Kidney (tissue), 14 donors: ENCODE data around the gene AKR1C3. TPM values are rescaled to one million over a fixed set of nuclear protein-coding genes. Genes with fewer than 3 reads are reported as not detected.

Source experiments
- DNase-seq, 5 donors: peaks; one replicate each; pipeline ENCODE4 v3.0.0-alpha.2; 2013 to 2020
- FAIRE-seq: peaks from 2 replicates; lab custom pipeline; 2012; peaks lifted over from hg19 to GRCh38; lab: Jason Lieb, UNC
- H3K27ac ChIP-seq, 2 donors: one replicate each; pipeline ENCODE4 v1.7.0; 2013; ENCODE audit warnings: low read depth in 2 of 2, low read length in 2 of 2, inconsistent platforms in 1 of 2
- H3K27me3 ChIP-seq: one replicate; pipeline ENCODE4 v1.7.1; 2013; ENCODE audit warnings: low read length, inconsistent platforms; ENCODE audit not compliant: control insufficient read depth, insufficient read depth
- H3K36me3 ChIP-seq, 3 donors: one replicate each; pipeline versions ENCODE4 v1.7.0 to v1.7.1; 2013; ENCODE audit warnings: low read length in 3 of 3, control low read depth in 1 of 3, inconsistent platforms in 1 of 3; ENCODE audit not compliant: insufficient read depth in 3 of 3, control insufficient read depth in 2 of 3
- H3K4me1 ChIP-seq, 3 donors: one replicate each; pipeline versions ENCODE4 v1.7.0 to v1.7.1; 2013; ENCODE audit warnings: low read length in 3 of 3, inconsistent platforms in 1 of 3, low read depth in 1 of 3; ENCODE audit not compliant: control insufficient read depth in 2 of 3, insufficient read depth in 2 of 3
- H3K4me3 ChIP-seq, 3 donors: one replicate each; pipeline versions ENCODE4 v1.7.0 to v1.8.1; 2013; ENCODE audit warnings: low read length in 3 of 3, control low read depth in 1 of 3, inconsistent platforms in 1 of 3
- H3K9ac ChIP-seq, 3 donors: one replicate each; pipeline versions ENCODE4 v1.7.0 to v1.7.1; 2013; ENCODE audit warnings: low read length in 3 of 3, control low read depth in 1 of 3, inconsistent platforms in 1 of 3
- H3K9me3 ChIP-seq, 3 donors: one replicate each; pipeline versions ENCODE4 v1.7.0 to v1.7.1; 2013; ENCODE audit warnings: low read length in 3 of 3, control low read depth in 1 of 3, inconsistent platforms in 1 of 3; ENCODE audit not compliant: control insufficient read depth in 2 of 3, insufficient read depth in 1 of 3
- intact Hi-C: fragments of 100-400 bp; cut with DNase I; formaldehyde crosslinking; loops from one replicate; pipeline ENCODE4 v1.11.1; 2022
- polyA plus RNA-seq: library from polyadenylated mRNA; stranded (reverse); fragments of 350-450 nt; fragmentation: Illumina TruSeq; extraction: RNeasy Lipid Tissue Mini Kit (QIAGEN cat#74804); gene quantifications from one replicate; pipeline ENCODE4 v1.2.3, GENCODE V29; 2014; ENCODE audit warnings: low read depth, low replicate concordance; ENCODE audit not compliant: insufficient read depth
- total RNA-seq: library from RNA; stranded (reverse); fragmentation: NEBNext Ultra II Directional; extraction: Animal tissue kit (Norgen Biotek cat#: 25700); gene quantifications from one replicate; pipeline ENCODE4 v1.2.1, GENCODE V29; 2021
- TF ChIP-seq, protein P1 (sequence below): IDR thresholded peaks from 3 replicates; pipeline ENCODE4 v1.5.1; 2012; ENCODE audit warnings: mild to moderate bottlenecking, moderate library complexity, borderline replicate concordance; ENCODE audit not compliant: insufficient read depth; ENCODE audit errors: extremely low read depth
- donor health status: control.
- donor health status: control.
- donor health status: control.
- donor health status: control.
- donor health status: control.
- donor health status: DM: yes; HTN: yes; CAD: no.
- donor health status: Normal renal cell carcinoma (clear cell type).

Gene AKR1C3
- total and polyA plus RNA-seq, 2 donors from 2014 or later: 61.8 to 187 TPM

DNA sequence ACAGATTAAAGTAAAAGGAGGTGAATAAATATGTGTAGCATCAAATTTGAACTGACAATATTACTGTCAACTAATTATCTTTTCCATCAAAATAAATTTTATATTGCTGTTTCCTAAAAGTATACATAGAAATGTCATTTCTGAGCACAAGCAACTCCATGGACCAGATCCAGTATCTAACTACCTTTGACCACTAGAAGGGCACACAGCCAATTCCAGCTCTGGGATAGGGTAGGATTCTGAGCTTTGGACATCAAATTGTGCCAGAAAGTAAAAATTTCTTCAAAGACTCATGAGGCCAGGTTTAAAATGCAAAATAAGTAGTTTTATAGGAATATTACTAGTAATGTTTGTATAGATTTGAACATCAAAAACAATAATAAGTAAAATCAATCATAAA, 29.7 kb downstream of the AKR1C3 start:
- Histone ChIP-seq H3K4me3 (no peak overlapping the region), H3K4me1 (no peaks in the 10 kb centered on the region), H3K9me3 (no peaks in the 10 kb centered on the region), H3K36me3 (no peaks in the 10 kb centered on the region), H3K9ac (no peak overlapping the region), H3K27me3 (no peaks in the 10 kb centered on the region), H3K27ac (no peak overlapping the region)
- intact Hi-C loops: no loop called here
- peak; percentile 93 for FAIRE-seq
- no peak for DNase-seq
- TF ChIP-seq, protein P1, sequence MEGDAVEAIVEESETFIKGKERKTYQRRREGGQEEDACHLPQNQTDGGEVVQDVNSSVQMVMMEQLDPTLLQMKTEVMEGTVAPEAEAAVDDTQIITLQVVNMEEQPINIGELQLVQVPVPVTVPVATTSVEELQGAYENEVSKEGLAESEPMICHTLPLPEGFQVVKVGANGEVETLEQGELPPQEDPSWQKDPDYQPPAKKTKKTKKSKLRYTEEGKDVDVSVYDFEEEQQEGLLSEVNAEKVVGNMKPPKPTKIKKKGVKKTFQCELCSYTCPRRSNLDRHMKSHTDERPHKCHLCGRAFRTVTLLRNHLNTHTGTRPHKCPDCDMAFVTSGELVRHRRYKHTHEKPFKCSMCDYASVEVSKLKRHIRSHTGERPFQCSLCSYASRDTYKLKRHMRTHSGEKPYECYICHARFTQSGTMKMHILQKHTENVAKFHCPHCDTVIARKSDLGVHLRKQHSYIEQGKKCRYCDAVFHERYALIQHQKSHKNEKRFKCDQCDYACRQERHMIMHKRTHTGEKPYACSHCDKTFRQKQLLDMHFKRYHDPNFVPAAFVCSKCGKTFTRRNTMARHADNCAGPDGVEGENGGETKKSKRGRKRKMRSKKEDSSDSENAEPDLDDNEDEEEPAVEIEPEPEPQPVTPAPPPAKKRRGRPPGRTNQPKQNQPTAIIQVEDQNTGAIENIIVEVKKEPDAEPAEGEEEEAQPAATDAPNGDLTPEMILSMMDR: no peak

DNA sequence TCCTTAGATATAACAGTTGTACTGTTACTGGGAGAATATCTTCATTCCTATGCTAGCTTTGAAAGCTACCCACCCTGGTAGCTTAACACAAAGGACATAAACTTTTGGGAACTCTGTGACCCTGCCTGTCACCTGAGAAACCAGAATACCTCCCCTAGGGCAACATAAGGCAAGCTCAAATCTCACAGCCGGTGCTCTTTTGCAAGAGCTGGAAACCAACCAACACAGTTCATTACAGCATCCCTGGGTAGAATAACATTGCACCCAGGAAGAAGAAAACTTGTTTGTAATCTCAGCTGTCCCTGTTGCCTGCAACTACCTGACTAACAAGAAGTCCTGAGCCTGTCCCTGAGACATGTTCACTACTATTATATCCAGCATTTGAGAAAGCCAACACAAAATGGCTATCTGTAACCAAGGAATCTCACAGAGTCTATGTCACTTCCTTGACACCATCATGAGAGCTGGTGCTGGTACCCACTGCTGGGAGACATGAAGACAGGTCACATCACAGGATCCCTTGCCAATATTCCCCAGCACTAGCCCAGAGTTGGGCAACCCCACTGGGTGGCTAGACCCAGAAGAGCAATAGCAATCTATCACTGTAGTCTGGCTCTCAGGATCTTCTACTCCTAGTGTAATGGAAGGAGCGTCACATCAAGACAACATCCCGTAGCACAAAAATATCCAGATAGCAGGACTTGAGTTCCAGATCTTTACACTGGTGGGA, 31.3 kb downstream of the AKR1C3 start:
- Histone ChIP-seq H3K27ac (no peak overlapping the region), H3K4me1 (no peaks in the 10 kb centered on the region), H3K4me3 (no peak overlapping the region), H3K27me3 (no peaks in the 10 kb centered on the region), H3K9me3 (no peaks in the 10 kb centered on the region), H3K36me3 (no peaks in the 10 kb centered on the region), H3K9ac (no peak overlapping the region)
- intact Hi-C loops: no loop called here
- TF ChIP-seq, protein P1: no peak
- DNase-seq: peak in 1 of 5 donors; percentile 2
- FAIRE-seq: no peak

DNA sequence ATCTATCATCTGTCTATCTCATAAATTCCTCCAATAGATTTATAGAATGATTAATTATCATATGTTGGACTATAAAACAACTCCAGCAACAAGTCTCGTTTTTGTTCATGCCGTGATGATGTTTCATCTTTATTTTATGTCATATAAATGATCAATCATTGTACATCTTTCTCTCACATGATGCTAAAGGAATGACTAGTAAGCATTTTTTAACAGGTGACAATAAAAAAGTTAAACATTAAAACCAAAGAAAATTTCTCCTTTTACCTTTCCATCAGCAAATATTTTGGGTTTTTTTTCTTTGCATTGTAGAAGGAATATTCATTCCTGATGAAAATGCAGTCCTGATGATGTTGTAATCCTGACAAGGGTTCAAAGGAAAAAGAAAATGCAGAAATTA, 41.4 kb downstream of the AKR1C3 start:
- Histone ChIP-seq H3K9ac (no peak overlapping the region), H3K4me3 (no peak overlapping the region), H3K27ac (no peak overlapping the region), H3K36me3 (no peaks in the 10 kb centered on the region), H3K4me1 (no peaks in the 10 kb centered on the region), H3K27me3 (no peaks in the 10 kb centered on the region), H3K9me3 (peaks cover 0 to 10% (median 0%) of the 10 kb centered on the region in 3 donors)
- intact Hi-C loops: no loop called here
- TF ChIP-seq, protein P1: no peak
- no peak for FAIRE-seq
- DNase-seq: no peak
